Fibroblast of peridontal ligament (primary cell): ENCODE results near the gene RAPGEF5.

Source experiments
- DNase-seq: peaks from one replicate; pipeline ENCODE4 v3.0.0-alpha.2; 2010; ENCODE audit errors: extremely low read depth

RAPGEF5 gene

DNA sequence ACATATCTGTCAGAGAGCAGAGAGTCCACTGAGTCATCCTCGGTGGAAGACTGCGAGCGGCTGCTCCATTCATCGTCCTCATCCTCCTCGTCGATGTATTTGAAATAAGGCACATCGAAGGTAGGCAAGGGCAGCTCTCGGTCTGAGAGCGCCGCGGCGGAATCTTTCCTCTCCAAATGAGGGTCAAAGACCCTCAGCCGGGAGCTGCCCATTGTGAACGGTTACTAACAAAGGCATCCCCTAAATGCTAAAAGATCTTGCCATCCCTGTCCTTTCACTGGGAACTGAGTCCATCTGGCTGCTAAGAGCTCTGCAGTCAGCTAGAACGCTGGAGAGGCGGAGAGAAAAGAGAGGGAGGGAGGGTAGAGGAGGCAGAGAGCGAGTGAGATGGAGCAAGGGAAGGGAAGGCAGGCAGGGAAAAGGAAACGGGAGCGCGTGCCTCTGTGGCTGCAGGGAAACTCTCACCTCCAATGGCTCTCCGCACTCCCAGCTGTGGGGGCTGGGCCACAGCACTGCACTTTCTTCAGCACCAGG is 163.4 kb downstream of the RAPGEF5 start:
- DNase-seq: peak; percentile 61

GRCh38 chr7:22192801-22193200 is 164.2 kb downstream of the RAPGEF5 start:
- DNase-seq: no peak

DNA sequence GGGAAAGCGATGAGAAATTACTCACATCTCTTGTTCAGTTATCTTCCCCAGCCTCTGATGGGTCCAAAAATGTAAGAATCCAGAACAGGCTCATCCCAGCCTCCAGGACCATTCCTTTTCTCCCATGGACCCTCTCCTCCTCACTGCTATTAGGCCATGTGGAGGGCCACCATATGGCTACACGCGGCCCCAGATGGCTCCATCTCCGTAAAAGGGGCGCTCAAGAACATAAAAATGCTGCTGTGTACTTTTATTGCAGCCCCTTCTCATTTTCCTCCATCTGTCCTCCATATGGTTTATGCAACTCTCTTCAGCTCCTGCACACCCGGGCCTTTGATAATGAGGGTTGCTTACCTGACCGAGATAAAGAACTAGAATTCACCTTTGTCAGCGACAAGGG is 166.2 kb downstream of the RAPGEF5 start:
- DNase-seq: no peak

DNA sequence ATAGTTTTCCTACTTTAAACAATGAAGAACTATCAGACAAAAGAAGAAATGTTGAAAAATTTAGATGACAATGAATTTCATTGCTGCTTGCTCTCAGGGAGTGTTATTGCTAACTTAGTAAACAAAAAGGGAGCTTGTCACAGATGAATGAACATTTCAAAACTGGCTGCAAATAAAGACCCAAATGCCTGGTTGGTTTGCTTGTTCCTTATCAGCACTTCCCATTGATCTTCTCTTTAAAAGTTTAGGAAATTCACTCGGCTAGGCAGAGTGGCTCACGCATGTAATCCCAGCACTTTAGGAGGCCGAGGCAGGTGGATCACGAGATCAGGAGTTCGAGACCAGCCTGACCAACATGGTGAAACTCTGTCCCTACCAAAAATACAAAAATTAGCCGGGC is 167.2 kb downstream of the RAPGEF5 start:
- no peak for DNase-seq

GRCh38 chr7:22189230-22189629 is 167.7 kb downstream of the RAPGEF5 start:
- DNase-seq: no peak

DNA sequence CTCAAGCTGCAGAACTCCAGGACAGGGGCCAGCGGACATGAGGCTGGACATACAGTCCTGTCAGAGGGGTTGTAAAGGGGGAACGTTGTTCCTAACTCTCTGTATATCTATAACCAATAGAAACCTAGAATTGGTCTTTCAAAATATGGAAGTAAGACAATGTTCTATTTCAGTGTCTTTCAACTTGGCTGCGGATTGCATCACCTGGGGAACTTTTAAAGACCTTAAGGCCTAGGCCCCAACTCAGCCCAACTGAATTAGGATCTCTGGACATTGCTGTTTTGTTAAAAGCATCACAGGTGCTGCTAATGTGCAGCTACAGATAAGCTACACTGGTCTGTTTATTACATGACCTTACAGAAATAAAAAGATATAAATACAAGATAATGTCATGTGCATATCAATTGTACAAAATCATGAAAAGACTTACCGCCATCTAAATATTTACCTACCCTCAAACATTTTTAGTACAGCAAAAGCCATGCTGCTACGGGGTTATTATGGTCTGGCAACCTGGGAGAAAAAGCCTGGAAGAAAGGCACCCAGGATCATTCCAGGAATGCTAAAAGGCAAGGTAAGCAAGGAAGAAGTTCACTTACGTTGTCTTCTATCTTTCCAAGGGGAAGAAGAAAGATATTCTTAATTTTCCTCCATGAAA is 169.1 kb downstream of the RAPGEF5 start:
- no peak for DNase-seq

GRCh38 chr7:22185559-22185958 is 171.4 kb downstream of the RAPGEF5 start:
- DNase-seq: no peak

- no peak for DNase-seq
Observed at GRCh38 chr7:22184549-22185199, 172.3 kb downstream of the RAPGEF5 start.

DNA sequence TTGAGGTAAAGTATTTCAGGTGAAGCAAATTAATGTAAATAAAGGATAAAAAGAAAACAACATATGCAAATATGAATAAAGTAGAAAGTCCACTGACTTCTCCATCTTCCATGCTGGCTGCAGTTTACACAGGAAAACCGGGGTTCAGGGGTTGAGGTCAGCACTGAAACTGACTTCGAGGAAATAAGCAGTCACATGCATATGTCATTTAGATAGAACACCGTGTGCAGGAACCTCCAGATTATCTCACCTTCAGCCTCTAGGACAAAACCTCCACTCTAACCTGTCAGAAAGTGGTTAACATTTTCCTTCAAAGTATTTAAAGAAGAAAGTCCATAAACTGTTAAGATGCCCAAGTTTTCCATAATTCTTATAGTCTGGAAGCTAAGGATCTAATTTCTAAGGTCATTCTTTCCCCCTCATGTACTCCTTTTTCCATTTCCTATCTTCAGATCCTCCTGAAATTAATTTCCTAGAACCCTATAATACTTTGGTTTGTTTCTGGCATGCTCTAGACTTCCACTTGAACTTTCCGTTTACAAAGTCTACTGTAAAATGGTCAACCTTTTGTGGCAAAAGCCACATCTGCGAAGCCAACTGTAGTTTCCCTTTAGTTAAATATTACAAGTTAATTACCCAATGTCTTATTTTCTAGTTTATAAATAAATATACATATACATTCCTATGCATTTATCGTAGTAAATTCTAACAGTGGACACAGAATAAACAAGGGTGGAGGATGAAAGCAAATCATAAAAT is 173.3 kb downstream of the RAPGEF5 start:
- no peak for DNase-seq

- DNase-seq: peak; percentile 30
Observed at GRCh38 chr7:22182149-22182548, 174.8 kb downstream of the RAPGEF5 start.

- peak; percentile 23 for DNase-seq
Observed at GRCh38 chr7:22181663-22182062, 175.3 kb downstream of the RAPGEF5 start.

DNA sequence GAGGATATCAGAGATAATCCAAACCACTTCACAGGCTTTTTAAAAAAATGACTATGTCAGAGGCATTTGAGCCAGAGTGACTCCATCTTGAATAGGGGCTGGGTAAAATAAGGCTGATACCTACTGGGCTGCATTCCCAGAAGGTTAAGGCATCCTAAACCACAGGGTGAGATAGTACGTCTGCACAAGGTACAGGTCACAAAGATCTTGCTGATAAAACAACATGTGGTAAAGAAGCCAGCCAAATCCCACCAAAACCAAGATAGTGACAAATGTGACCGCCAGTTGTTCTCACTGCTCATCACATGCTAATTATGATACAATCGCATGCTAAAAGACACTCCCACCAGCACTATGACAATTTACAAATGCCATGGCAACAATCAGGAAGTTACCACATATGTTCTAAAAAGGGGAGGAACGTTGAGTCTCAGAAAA is 177.5 kb downstream of the RAPGEF5 start:
- DNase-seq: no peak

GRCh38 chr7:22178735-22179134 is 178.2 kb downstream of the RAPGEF5 start:
- DNase-seq: no peak

GRCh38 chr7:22176791-22177412 is 180.1 kb downstream of the RAPGEF5 start:
- DNase-seq: no peak

GRCh38 chr7:22174574-22174953 is 182.4 kb downstream of the RAPGEF5 start:
- no peak for DNase-seq

GRCh38 chr7:22173685-22174573 is 183.0 kb downstream of the RAPGEF5 start:
- DNase-seq: no peak

DNA sequence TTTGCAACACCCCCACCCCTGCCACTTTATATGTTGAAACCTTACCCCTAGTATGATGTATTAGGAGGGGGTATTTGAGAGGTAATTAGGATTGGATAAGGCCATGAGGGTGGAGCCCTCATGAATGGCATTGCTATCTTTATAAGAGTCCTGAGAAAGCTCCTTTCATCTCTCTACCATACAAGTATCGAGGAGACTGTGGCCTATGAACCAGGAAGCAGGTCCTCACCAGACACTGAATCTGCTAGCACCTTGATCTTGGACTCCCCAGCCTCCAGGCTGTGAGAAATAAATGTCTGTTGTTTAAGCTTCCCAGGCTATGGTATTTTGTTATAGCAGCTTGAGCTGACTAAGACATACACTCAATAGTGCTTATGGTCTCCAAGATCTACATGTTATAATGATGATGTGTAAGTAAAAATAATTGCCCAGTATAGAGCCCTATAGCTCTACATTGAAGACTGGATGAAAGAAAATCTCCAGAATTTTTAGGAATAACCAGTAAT is 188.8 kb downstream of the RAPGEF5 start:
- DNase-seq: no peak

DNA sequence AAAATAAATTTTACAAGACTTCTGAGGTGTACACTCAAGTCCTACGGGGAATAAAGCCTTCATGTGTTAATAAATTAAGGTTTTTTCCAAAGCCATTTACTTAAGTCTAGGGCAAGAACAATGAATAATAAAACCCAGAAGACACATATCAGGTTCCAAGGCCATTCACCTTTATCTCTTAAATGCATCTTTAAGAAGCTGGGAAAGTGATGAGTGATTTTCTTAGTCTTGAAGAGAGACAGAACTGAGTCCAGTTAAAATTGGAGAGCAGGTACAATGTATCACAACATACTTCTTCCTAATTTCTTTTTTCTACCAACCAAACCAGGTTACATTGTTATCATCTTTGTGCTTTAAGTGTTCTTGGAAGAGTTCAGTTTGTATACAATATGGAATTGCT is 189.5 kb downstream of the RAPGEF5 start:
- no peak for DNase-seq

DNA sequence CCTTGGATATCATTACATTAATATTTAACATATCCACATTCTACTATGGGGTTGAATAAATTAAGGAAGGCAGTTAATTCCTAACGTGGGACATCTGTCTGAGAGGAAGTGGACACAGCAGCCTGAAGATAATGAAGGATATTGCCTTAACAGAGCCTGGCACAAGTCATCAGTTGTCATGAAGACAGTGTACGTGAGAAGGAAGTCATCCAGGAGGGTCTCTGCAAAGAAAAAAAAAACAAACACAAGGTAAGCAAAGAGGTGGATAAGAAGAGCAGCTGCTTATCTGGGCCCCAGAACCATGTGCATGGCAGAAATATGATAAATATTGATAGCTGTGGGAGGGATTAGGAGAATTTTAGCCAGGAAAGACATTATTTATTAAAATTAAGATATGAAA is 190.0 kb downstream of the RAPGEF5 start:
- no peak for DNase-seq

DNA sequence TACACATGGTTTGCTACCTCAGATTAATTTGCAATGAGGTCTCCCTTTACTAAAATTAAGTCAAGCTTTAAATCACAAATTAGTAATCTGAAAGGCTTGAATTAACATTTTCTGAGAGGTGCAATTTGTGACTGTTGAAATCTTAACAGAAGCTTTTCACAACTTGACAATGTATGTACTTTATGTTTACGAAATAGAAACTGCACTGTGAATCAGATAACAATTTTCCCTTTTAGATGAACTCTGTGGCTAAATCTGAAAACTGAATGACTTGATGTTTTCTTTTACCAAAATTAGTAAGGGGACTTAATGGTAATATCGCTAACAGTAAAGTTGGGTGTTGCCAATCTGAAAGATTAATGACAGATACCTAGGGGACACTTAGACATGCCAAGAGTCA is 197.6 kb downstream of the RAPGEF5 start:
- no peak for DNase-seq

- DNase-seq: no peak
Observed at GRCh38 chr7:22157552-22157951, 199.4 kb downstream of the RAPGEF5 start.
